ENCODE results near the gene CAPN6. TPM values are rescaled to one million over a fixed set of nuclear protein-coding genes. Genes with fewer than 3 reads are reported as not detected.

CAPN6 gene
- total RNA-seq, 3 donors from 2014 or later (not counting 1 experiment from before 2014, with no cell fraction given) = not detected

DNA sequence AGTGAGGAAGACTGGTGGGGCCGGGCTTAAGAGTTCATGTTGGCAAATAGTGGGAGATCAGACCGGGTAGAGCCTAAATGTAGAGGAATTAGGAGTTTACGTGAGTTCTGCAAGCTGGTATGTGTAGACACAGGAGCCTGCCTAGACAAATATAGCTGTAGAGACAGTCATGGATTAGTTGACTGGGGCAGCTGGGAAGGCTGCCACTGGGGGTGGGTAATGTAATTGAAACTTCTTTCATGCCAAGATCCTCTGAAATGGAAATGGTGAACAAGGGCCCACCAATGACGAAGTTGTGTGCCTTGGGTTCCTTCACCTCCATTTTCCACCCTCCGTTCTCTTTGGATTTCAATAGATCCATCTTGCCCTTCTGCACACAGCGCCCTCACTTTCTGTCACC is 11.9 kb upstream of the CAPN6 start:
- no peaks in the 10 kb centered on the region for H3K36me3 Mint-ChIP-seq
- no peak overlapping the region for H3K4me3 Mint-ChIP-seq
- H3K27me3 ChIP-seq (ENCODE audit: control insufficient read depth, insufficient read depth, low read length) = no peaks in the 10 kb centered on the region
- intact Hi-C loops (cut with micrococcal nuclease) = no loop called here
- DNase-seq = no peak
- H3K4me1 Mint-ChIP-seq = no peaks in the 10 kb centered on the region
- H3K4me3 ChIP-seq (ENCODE audit: low read length) = no peak overlapping the region
- WGBS (ENCODE audit: insufficient coverage) = 88% methylated on average over 6 of the region's 6 CpGs
- no peaks in the 10 kb centered on the region for H3K4me1 ChIP-seq (ENCODE audit: control insufficient read depth, insufficient read depth, low read length)
- H3K27ac Mint-ChIP-seq = no peak overlapping the region
- H3K27me3 Mint-ChIP-seq (ENCODE audit: low read depth in 2 of 2) = no peaks in the 10 kb centered on the region
- no peaks in the 10 kb centered on the region for H3K9me3 Mint-ChIP-seq
- H3K9me3 ChIP-seq (ENCODE audit: control insufficient read depth, insufficient read depth, low read length) = no peaks in the 10 kb centered on the region
- TF ChIP-seq, protein P1, sequence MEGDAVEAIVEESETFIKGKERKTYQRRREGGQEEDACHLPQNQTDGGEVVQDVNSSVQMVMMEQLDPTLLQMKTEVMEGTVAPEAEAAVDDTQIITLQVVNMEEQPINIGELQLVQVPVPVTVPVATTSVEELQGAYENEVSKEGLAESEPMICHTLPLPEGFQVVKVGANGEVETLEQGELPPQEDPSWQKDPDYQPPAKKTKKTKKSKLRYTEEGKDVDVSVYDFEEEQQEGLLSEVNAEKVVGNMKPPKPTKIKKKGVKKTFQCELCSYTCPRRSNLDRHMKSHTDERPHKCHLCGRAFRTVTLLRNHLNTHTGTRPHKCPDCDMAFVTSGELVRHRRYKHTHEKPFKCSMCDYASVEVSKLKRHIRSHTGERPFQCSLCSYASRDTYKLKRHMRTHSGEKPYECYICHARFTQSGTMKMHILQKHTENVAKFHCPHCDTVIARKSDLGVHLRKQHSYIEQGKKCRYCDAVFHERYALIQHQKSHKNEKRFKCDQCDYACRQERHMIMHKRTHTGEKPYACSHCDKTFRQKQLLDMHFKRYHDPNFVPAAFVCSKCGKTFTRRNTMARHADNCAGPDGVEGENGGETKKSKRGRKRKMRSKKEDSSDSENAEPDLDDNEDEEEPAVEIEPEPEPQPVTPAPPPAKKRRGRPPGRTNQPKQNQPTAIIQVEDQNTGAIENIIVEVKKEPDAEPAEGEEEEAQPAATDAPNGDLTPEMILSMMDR (IDR thresholded peaks at IDR 0.05) = no peak
- no peak for ATAC-seq
- no peak overlapping the region for H3K27ac ChIP-seq (ENCODE audit: low read length)
- no peaks in the 10 kb centered on the region for H3K36me3 ChIP-seq (ENCODE audit: control insufficient read depth, insufficient read depth, low read length)

DNA sequence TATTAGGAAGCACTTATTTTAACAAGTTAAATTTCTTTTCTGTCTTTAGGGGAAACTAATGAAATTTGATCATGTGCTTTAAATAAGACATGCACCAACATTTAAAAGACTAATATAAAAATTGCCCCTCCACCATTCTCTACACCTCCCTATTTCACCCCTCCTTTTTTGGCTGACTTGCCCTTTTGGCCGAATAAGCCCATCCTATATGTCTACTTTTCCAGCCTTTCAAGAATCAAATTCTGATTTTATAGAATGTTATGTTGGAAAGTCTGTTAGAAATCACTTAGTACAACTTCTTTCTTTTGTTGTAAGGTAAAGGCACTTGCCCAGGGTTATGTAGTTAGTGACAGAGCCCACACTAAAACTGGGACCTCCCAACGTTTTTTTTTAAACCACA is 1.8 kb downstream of the CAPN6 start:
- TF ChIP-seq, protein P1 (IDR thresholded peaks at IDR 0.05) = no peak
- H3K9me3 Mint-ChIP-seq = no peaks in the 10 kb centered on the region
- DNase-seq (no peak), ATAC-seq (no peak)
- intact Hi-C loops (cut with micrococcal nuclease) = no loop called here
- peaks cover 0 to 29% of the 10 kb centered on the region in 2 donors for H3K27me3 Mint-ChIP-seq (ENCODE audit: low read depth in 2 of 2)
- no peaks in the 10 kb centered on the region for H3K4me1 Mint-ChIP-seq
- no peaks in the 10 kb centered on the region for H3K36me3 Mint-ChIP-seq
- no peak overlapping the region for H3K4me3 Mint-ChIP-seq
- Histone ChIP-seq H3K27me3 (ENCODE audit: control insufficient read depth, insufficient read depth, low read length) (no peaks in the 10 kb centered on the region), H3K9me3 (ENCODE audit: control insufficient read depth, insufficient read depth, low read length) (no peaks in the 10 kb centered on the region), H3K36me3 (ENCODE audit: control insufficient read depth, insufficient read depth, low read length) (no peaks in the 10 kb centered on the region), H3K4me1 (ENCODE audit: control insufficient read depth, insufficient read depth, low read length) (no peaks in the 10 kb centered on the region), H3K4me3 (ENCODE audit: low read length) (no peak overlapping the region), H3K27ac (ENCODE audit: low read length) (no peak overlapping the region)
- H3K27ac Mint-ChIP-seq = no peak overlapping the region
- no CpG with 5 or more reads among the region's 2 CpGs for WGBS (ENCODE audit: insufficient coverage)

DNA sequence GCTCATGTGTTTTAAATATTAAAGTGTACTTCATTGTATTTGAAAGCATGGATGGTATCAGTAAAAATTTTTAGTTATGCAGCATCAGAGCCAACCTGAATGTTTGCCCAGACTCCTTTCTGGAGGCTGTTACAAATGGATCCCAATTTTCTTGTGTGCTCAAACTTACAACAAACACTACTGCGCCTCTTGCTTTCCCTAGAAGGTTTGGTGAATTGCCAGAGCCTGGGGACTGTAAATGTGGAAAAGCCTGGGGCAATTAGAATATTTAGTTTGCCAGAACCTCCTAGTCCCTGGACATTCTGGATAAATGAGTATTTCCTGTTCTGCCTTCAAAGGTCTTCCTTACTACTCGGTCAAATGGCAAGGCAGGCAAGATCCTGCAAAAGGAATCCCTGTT is 4.8 kb downstream of the CAPN6 start:
- H3K4me3 ChIP-seq (ENCODE audit: low read length) = no peak overlapping the region
- no peak overlapping the region for H3K27ac ChIP-seq (ENCODE audit: low read length)
- H3K4me3 Mint-ChIP-seq = no peak overlapping the region
- H3K27ac Mint-ChIP-seq = no peak overlapping the region
- no peaks in the 10 kb centered on the region for H3K27me3 ChIP-seq (ENCODE audit: control insufficient read depth, insufficient read depth, low read length)
- intact Hi-C loops (cut with micrococcal nuclease) = no loop called here
- ATAC-seq (no peak), DNase-seq (no peak)
- peaks cover 0 to 43% of the 10 kb centered on the region in 2 donors for H3K27me3 Mint-ChIP-seq (ENCODE audit: low read depth in 2 of 2)
- H3K36me3 Mint-ChIP-seq = no peaks in the 10 kb centered on the region
- H3K9me3 ChIP-seq (ENCODE audit: control insufficient read depth, insufficient read depth, low read length) = no peaks in the 10 kb centered on the region
- H3K4me1 ChIP-seq (ENCODE audit: control insufficient read depth, insufficient read depth, low read length) = no peaks in the 10 kb centered on the region
- H3K4me1 Mint-ChIP-seq = no peaks in the 10 kb centered on the region
- H3K36me3 ChIP-seq (ENCODE audit: control insufficient read depth, insufficient read depth, low read length) = no peaks in the 10 kb centered on the region
- WGBS (ENCODE audit: insufficient coverage) = 57% methylated on average over 1 of the region's 2 CpGs
- TF ChIP-seq, protein P1 (IDR thresholded peaks at IDR 0.05) = no peak
- no peaks in the 10 kb centered on the region for H3K9me3 Mint-ChIP-seq

DNA sequence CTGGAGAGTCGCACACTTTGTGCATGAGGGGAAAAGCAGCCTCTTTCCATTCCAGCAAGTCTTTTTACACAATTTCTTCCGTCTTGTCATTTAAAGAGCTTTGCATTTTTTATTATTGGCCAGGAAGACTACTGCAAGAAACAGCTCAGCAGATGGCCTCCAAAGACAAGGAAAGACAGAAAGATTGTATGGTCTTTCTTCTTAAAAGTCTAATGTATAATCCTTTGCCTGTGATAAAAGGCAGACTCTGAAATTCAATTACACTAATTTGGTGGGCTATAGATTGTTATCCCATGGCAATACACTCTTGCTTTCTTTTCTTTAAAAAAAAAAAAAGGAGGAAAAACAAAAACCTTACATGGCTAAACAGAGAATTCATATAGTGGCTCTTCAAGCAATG is 5.9 kb downstream of the CAPN6 start:
- H3K27ac ChIP-seq (ENCODE audit: low read length) = no peak overlapping the region
- Mint-ChIP-seq H3K9me3 (no peaks in the 10 kb centered on the region), H3K27ac (no peak overlapping the region), H3K36me3 (no peaks in the 10 kb centered on the region), H3K4me3 (no peak overlapping the region), H3K27me3 (ENCODE audit: low read depth in 2 of 2) (peaks cover 0 to 43% of the 10 kb centered on the region in 2 donors), H3K4me1 (no peaks in the 10 kb centered on the region)
- H3K4me3 ChIP-seq (ENCODE audit: low read length) = no peak overlapping the region
- no peaks in the 10 kb centered on the region for H3K27me3 ChIP-seq (ENCODE audit: control insufficient read depth, insufficient read depth, low read length)
- no CpG with 5 or more reads among the region's 2 CpGs for WGBS (ENCODE audit: insufficient coverage)
- H3K4me1 ChIP-seq (ENCODE audit: control insufficient read depth, insufficient read depth, low read length) = no peaks in the 10 kb centered on the region
- H3K36me3 ChIP-seq (ENCODE audit: control insufficient read depth, insufficient read depth, low read length) = no peaks in the 10 kb centered on the region
- intact Hi-C loops (cut with micrococcal nuclease) = no loop called here
- no peak for DNase-seq
- ATAC-seq = no peak
- TF ChIP-seq, protein P1 (IDR thresholded peaks at IDR 0.05) = no peak
- H3K9me3 ChIP-seq (ENCODE audit: control insufficient read depth, insufficient read depth, low read length) = no peaks in the 10 kb centered on the region

All from natural killer cell (primary cell).